GM18498 (cell line): ENCODE measurements around the gene UBASH3B.

ENCODE experiments used
- ATAC-seq: cut with Tn5 transposase; IDR thresholded peaks from one replicate; pipeline ENCODE4 v1.9.1; 2021; ENCODE audit warnings: mild to moderate bottlenecking, moderate library complexity; ENCODE audit not compliant: unreplicated experiment

UBASH3B gene

DNA sequence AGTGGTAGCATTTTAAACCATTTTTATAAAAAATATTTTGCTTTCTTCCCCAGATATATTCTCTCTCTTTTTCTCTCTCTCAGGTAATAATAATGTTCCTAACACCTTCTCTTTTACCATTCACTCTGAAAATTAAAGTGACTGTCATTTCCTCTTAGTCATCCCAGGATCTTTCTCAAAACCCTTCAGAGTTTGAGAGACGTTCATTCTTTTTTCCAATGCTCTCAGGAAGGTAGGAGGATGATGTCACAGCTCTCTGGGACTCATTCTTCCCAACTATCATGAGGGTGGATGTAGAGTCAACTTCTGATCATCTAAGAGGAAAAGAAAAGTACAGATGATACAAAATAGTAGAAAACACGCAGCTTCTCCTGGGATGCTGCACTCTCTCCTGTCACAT is 122.6 kb downstream of the UBASH3B start:
- ATAC-seq = no peak

- no peak for ATAC-seq
Observed at GRCh38 chr11:122779047-122779629, 123.6 kb downstream of the UBASH3B start.

DNA sequence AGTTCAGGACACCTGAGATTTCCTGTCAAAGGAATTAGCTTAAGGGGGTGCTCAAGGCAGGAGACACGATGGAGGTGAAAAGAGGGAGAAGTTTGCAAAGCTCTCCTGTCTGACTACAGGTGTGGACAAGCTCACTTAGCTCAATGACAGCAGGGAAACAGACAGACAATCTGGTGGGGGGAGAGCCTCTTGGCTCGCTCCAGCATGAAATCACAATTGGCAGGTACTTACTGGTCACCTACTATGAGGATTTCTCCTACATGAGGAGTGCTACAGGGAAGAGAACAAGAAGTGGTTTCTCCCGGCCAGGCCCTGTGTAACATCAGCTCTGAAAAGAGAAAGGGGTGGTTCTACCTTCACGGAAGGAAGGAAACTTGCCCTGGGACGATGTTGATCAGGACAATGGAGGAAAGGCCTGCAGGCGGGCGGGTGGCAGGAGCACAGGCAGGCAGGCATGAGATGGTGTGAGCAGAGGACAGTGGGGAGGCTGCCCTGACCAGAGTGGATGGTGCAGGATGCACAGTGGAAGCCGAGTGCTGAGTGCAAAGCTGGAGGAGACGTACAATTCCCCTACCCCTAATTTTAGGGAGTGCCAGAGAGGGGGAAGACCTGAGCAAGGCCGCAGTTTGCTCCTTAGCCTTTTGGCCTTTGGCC is 124.9 kb downstream of the UBASH3B start:
- no peak for ATAC-seq

DNA sequence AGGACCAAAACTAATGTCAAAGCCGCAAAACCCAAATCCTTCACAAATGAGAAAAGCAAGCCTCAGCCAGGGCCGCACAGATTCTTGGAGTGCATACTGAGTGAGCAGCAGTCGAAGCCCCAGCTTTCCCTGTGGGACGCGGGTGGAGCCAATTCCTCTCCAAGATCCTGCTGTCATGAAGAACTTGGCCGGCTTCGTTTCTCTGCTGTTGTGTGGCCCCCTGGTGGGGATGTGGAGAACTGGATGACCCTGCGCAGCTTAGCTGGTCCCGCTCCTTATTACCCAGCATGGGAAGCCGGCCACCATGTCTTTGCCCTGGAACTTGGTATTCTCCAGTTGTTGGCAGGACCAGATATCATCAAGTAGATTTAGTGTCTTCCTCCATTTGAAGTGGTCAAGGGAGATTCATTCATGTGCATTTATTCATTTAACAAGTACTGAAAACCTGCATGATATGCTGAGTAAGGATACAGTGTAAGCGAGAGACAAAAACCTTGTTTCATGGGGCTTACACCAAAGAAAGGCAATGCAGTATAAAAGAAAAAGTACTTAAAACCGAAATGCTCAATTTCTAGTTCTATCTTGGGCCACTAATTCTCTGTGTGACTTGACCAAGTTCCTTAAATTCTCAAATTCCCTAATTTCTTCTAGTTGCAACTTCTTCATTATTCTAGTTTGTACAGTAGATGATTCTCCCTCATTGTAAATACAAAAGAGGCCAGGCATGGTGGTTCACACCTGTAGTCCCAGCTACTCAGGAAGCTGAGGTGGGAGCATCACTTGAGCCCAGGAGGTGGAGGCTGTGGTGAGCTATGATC is 126.1 kb downstream of the UBASH3B start:
- ATAC-seq = peak; percentile 80

DNA sequence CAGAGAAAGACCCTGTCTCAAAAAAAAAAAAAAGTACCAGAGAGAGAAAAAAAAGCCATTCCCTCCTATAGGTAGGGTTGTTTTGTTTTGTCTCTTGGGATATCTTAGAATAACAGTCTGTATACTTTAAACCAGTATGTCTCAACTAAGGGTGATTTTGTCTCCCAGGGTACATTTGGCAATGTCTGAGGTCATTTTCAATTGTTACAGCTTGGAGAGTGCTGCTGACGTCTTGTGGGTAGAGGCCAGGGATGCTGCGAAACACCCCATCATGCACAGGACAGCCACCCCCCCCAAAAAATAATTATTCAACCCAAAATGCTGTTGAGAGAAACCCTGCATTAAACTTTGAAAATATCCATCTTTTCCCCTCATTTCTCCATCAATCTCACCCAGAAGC is 126.7 kb downstream of the UBASH3B start:
- no peak for ATAC-seq

DNA sequence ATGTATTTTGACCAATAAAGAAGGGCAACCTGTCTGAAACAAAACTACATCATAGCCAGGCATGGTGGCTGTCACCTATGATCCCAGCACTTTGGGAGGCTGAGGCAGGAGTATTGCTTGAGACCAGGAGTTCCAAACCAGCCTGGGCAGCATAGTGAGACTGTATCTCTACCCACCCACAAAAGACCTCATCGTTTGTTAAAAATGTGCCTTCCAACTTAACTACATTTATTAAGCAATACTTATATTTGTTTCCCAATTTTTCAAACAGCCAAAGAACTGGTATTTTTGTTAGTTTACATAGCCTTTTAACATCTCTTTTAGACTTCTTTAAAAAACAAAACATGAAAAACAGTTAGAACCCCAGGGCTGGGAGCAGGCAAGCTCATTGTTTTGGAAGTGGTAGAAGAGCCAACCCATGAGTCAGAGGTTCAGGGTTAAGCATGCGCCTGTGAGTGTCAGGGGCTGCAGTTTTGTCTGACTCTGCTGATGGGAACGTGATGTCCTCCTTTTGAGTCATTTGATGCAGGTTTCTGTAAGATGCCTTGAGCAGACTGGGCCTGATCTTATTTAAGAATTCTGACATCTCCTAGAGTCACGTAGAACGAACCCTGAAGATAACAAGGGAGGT is 128.9 kb downstream of the UBASH3B start:
- no peak for ATAC-seq

GRCh38 chr11:122785031-122785541 is 129.6 kb downstream of the UBASH3B start:
- ATAC-seq = no peak

GRCh38 chr11:122786896-122787295 is 131.4 kb downstream of the UBASH3B start:
- ATAC-seq = no peak

GRCh38 chr11:122788781-122789535 is 133.4 kb downstream of the UBASH3B start:
- no peak for ATAC-seq

DNA sequence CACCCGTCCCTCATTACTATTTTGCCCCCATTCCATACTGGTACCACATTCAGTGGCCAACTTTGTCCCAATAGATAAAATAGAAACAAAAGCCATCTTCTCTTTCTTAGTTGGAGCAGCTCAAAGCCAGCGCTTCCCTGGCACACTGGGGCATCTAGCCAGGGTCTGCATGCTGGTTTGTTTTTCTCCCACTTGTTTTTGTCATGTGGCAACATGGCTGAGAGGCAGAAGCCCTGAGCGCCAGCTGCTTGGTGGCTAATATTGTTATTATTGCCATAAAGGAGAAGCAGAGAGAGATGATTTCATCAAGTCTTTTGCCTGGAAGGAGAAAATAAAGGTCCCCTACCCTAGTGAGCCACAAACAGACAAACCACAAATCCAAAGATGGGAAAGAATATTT is 134.4 kb downstream of the UBASH3B start:
- ATAC-seq = no peak

- no peak for ATAC-seq
Observed at GRCh38 chr11:122791411-122791810, 135.9 kb downstream of the UBASH3B start.

GRCh38 chr11:122791836-122792235 is 136.3 kb downstream of the UBASH3B start:
- ATAC-seq = no peak

DNA sequence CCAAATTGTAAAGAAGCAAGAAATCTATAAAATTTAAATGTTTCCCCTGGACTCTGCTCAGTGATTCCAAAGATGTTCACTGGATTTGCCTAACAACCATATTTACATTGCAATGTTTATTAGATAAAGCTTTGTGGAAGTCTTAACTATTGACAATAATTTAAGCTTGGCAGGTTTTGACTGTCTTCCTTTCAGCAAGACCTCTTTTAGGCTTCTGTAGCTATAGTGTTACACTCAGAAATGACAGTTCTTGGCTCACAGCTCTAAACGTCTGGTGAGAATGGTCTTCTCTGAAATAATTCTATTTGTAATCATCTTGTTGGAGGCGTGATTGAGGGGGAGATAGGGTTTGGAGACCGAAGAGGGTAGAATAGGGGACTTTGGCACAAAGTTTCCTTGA is 138.0 kb downstream of the UBASH3B start:
- ATAC-seq = no peak

DNA sequence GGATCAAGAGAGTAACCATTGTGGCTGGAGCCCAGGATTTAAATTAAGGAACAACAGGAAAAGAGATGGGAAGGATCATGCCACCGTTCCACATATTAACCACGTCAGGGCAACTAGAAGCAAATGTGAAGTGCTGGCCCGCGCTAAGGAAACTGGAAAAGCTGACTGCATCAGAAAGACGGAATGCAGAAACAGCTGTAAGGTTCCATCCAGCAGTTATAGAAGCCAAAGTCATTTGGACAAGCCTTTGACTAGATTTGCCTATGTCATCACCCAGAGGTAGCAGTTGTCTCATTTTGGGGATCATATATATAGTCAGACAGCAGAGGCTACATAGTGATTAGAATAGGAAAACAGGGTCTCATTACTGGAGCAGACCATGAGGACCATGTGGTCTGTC is 139.8 kb downstream of the UBASH3B start:
- ATAC-seq = no peak

- ATAC-seq = peak; percentile 81
Observed at GRCh38 chr11:122796128-122796717, 140.7 kb downstream of the UBASH3B start.

DNA sequence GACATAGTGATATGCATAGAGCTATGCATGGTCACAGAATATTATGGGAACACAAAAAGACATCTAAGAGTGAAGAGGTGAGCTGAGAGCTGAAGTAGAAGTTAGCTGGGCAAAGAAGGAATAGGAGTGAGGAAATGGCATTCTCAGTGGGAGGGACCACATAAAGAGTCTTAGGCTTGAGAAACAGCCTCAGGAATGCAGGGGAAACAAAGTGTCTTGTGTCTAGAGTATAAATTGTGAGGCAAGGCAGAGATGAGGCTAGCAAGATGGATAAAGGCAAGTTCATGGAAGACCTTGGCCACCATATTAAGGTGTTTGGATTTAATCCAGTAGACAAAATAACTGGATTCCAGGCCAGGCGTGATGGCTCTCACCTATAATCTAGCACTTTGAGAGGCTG is 142.1 kb downstream of the UBASH3B start:
- ATAC-seq = no peak

DNA sequence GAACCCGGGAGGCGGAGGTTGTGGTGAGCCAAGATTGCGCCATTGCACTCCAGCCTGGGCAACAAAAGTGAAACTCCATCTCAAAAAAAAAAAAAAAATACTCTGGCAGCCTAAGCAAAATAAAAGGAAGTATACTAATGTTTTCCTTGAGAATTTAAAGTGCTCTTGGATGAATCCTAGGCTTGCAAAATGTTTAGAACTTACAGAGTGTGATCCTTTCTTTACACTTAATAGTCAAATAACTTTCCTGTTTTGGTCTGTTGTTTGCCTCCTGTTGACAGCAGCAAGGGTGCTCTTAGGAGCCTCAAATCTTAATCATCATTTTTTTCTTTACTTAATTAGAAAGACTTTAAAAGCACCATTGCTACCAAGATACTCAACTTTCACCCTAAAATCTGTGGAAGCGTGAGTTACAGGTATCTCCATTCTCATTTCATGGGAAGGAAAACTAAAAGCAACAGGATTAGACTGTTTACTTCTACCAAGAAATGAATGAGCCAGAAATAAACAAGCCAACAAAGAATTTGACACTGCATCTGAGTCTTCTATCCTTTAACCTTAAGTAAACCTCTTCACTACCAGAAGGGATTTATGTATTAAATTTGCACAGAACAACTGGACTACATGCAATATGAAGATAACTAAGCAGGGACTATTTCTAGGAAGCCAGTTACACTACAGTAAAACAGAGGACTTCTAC is 144.0 kb downstream of the UBASH3B start:
- no peak for ATAC-seq

- no peak for ATAC-seq
Observed at GRCh38 chr11:122802876-122803275, 147.4 kb downstream of the UBASH3B start.

- ATAC-seq = no peak
Observed at GRCh38 chr11:122803306-122803705, 147.8 kb downstream of the UBASH3B start.

DNA sequence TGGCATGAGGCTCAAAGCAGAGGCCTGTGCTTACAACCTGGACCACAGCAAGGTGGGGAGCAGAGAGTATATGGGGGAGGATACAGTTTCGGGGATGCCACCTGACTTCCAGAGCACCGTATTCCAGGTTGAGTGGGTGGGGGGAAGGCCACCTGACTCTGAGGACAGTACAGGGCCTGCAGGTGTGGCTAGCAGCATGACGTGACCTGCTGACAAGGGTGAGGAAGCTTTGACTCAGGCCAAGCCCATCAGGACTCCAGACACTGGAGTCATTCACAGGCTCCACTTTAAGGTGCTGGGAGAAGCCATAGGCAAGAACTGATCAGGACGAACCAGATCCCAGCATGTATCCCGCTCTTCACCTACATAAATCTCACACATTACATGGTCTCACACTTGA is 148.2 kb downstream of the UBASH3B start:
- ATAC-seq = no peak
